NCI-H1092 (cell line): ENCODE data around the gene KCNC2.

Experiments
- DNase-seq: peaks from one replicate; lab custom pipeline; 2025; lab: John Stamatoyannopoulos, UW

KCNC2 gene

DNA sequence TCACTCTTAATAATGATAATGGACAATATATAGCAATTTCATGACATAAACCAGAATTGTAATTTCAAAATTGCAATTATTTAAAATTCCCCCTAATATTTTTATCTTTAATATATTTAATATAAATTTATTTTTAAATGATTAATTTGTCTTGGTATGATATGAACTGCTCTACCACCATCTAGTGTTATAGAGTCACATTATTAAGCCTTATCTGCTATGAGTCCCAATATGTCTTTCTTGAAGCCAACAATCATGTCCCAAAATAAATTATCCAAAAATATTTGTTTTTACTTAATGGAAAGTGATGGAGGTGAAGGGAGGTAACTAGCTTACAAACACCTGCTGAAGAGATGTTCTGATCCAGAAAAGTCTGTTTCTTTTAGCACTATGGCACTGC, 151.4 kb downstream of the KCNC2 start:
- no peak for DNase-seq

- no peak for DNase-seq
Measured at GRCh38 chr12:75048767-75049166, 160.9 kb downstream of the KCNC2 start.

DNA sequence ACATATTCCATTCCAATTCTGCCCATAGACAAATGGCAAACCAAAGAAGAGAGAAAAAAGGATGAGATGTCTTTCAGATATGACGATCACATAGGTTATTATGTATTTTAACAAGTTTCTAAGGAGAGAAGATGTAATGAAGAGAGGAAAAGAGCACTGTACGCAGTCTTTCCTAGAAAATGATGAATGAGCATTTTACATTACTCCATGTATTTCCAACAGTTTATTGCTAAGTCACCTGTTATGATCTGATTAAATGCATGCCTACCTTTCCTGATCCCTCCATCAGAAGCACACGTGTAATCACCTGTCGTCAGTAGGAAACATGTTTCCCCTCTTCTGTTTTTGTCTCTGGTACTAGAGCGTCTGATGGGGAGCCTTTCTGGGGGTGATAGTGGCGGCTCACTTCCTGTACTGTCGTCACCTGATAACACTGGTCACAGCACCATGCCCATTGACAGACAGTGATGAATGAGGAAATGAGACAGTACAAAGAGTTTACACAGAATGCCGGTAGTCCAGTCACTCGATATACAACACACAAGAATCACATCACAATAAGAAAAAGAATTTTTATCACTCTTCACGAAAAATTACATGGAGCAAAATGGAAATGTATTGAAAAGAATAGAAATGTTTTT, 161.6 kb downstream of the KCNC2 start:
- DNase-seq = no peak

GRCh38 chr12:75042125-75042524, 167.5 kb downstream of the KCNC2 start:
- DNase-seq = no peak

DNA sequence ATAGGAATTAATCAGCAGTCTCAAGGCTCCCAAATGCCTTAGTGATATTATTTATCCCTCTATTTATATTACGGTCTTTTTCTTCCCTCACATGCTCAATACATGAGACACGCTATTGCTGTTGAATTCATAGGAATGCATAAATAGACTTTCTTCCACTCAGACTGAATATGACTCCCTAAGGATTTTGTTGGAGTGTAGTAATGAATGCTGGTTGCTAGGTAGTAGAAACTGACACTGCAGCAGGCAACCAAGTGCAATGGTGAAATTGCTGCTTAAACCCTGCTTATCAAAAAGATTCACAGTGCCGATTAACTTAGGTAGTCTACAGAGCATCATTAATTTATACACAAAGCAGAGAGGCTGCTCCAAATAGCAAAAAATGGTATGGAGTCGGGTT, 168.2 kb downstream of the KCNC2 start:
- no peak for DNase-seq

- no peak for DNase-seq
Measured at GRCh38 chr12:75020068-75020557, 189.5 kb downstream of the KCNC2 start.

DNA sequence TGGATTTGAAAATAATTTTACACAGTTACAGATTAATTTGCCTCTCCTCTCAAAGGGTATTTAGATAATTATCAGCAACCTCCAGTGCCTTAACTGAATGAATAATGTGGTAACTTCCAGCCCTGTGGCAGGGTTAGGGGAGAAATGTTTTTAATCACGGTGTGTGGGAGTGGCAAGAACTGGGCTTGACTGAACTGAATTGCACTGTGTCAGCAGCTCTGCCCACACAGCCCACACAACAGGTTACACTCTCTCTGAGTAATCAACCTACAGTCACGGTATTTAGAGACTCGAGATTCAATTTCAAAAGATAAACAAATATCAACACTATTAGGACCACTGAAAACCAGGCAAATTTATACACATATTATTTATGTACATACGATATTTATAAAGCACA, 198.5 kb downstream of the KCNC2 start:
- DNase-seq = no peak

- no peak for DNase-seq
Measured at GRCh38 chr12:75007133-75007532, 202.5 kb downstream of the KCNC2 start.

GRCh38 chr12:75000120-75000519, 209.5 kb downstream of the KCNC2 start:
- DNase-seq = no peak

DNA sequence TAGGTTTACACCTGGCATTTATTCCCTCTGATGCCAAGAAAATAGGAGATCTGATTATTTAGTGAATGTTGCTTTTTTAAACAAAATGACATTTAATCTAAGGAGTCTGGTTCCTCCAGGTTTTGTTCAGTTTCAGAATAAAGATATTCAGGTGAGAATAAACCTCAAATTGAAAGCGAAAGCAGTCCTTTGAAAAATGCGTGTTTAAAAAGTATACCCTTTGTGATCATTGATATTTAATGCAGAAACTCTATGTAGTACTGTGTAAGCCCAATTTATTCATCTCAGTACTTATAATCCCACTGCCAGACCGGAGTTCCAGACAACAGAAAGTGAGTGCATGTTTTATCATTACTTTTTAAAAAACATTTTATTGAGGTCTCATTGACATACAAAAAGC, 210.2 kb downstream of the KCNC2 start:
- no peak for DNase-seq
